ENCODE data around the gene PDCD6IP.
"Not testable (repeated sequence)": the region's sequence is repeated elsewhere in the genome, so short reads cannot be mapped to it uniquely, and the experiment has no call there.

The PDCD6IP gene

GRCh38 chr3:33792167-33792892 lies 6.1 kb upstream of the PDCD6IP start:
- no peak for DNase-seq

- DNase-seq: peak; percentile 59
Measured at GRCh38 chr3:33795131-33795530, 3.3 kb upstream of the PDCD6IP start.

- DNase-seq: peak; percentile 60
Measured at GRCh38 chr3:33795856-33796536, 2.4 kb upstream of the PDCD6IP start.

DNA sequence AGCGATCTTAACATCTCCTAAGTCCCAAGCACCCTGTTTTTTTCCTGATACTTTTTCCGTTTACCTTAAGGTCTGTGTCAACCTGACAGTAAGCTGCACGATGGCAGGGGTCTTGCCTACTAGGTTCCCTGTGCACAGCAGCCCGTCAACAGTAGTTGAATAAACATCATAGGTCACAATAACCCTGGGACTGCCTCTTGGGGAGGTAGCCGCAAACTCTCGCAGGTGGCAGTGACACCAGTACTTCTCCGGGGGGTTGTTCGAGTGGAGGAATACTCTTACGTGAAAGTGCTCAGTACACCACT lies 365 bp upstream of the PDCD6IP start:
- DNase-seq: no peak

- peak; percentile 67 for DNase-seq
Measured at GRCh38 chr3:33799202-33799551, 747 bp downstream of the PDCD6IP start.

DNA sequence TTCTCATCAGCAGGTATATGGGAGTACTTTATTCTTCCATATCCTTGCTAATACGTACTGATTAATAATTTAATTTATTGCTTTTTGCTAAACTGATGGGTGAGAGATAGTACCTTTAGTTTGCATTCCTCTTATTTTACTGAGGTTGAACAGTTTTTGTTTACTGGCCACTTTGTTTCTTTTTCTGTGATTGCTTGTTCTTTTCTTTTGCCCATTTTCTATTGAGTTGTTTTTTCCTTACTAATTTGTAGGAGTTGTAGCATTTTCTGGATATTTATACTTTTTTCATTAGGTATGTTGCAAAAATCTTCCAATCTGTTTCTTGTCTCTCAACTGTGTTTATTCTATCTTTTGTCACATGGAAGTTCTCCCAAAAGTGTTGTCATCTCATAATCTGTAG lies 4.8 kb downstream of the PDCD6IP start:
- DNase-seq: no peak

DNA sequence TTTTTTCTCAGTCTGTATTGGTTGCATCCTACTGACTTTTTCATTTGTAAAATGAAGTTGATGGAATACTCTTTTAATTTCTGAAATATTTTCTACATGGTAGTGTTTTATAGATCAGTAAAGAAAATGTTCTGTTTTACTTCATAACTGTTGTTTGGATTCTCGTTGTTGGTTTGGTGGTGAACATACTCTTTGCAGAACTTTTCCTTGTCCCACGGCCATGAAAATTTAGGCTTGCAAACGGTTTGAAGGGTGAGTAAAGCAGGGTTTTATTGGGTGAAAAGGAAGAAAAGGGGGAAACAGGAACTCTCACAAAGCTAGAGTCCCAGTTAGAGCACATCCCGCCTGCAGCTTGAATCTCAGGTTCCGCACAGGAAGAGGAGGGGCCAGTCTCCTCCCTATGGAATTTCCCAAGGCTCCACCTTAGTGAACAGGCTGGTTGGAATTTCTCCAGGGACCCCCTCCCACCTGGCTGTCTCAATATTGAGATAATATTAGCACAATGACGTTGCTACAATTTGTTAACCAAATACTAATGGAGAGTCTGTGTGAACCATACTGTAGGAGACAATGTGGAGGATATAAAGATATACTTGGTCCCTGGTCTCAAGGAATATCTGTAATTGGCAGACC lies 5.6 kb downstream of the PDCD6IP start:
- DNase-seq: no peak

DNA sequence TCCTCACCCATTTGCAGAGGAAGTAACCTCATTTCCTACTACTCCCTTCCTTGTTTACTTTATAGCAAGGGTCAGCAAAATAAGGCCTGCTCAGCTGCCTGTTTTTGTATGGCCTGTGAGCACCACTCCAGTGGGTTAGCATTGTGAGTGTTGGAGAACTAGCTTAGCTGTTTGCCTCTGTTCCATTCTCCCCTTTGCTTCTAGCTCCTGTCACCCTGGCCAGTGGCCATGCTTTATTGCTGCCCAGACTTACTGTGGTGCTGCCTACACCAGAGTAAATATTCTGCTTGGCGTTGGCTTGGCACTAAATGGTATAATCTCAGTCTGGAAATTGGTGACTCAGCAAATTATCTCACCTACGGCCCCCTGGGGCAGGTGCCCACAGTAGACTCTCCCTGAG lies 8.8 kb downstream of the PDCD6IP start:
- DNase-seq: no peak

DNA sequence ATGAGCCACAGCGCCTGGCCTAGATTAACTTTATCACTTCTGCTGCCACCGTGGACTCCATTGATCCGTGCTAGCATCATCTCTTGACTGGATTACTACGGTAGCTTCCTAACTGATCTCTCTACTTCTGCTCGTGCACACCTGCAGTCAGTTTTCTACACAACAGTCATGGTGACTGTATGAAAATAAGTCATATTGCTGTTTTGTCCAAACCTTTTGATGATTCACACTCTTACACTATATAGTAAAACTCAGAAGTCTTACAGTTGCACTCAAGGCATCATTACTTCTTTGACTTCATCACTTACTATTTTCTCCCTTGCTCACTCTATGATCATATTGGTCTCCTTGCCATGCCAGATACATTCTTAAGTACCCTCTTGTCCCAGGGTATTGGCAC lies 10.1 kb downstream of the PDCD6IP start:
- no peak for DNase-seq

- DNase-seq: no peak
Measured at GRCh38 chr3:33810545-33810944, 12.1 kb downstream of the PDCD6IP start.

DNA sequence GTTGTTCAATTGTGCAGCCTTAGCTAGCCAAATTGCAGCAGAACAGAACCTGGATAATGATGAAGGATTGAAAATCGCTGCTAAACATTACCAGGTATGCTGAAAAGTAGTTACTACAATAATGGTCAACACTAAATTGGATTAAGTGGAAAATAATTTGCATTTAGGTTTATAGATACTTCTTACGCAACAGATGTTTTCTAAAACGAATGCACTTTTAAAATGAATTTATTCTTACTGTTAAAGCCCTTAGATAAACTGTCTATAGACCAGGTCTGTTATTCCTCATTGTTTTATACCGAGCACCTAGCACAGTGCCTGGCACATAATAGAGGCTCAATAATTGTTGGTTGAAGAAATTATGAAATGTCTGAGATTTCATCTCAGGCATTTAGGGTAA lies 23.6 kb downstream of the PDCD6IP start:
- no peak for DNase-seq

DNA sequence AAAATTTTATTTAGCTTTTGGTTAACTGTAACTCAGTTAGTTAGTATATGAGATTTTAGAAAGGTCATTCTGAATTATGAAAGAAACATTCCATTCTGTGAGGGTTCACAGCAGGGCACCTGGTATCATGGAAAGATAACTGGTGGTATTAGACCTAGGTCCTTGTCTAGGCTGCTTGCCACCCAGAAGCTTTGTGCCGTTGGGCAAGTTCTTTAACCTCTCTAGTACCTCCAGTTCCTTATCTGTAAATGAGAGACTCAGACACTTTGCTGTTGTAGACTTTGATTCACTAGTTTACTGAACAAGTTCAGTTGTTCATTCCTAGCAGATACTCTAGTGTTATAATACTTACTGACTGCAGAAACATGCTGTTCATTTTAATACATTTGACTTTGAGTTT lies 25.4 kb downstream of the PDCD6IP start:
- DNase-seq: no peak

- DNase-seq: no peak
Measured at GRCh38 chr3:33825111-33825510, 26.7 kb downstream of the PDCD6IP start.

DNA sequence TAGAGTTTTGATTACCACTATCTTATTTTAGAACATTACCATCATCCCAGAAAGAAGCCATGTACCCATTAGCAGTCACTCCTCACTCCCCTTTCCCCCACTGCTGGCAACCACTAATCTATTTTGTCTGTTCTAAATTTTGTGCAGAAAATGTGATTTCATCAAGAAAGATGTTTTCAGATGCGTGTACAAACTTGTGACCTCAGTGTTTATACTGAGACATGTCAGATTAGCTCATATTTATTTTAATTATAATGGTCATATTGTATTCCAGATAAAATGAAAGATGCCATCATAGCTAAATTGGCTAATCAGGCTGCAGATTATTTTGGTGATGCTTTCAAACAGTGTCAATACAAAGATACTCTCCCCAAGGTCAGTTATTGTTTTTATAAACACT lies 27.8 kb downstream of the PDCD6IP start:
- no peak for DNase-seq

DNA sequence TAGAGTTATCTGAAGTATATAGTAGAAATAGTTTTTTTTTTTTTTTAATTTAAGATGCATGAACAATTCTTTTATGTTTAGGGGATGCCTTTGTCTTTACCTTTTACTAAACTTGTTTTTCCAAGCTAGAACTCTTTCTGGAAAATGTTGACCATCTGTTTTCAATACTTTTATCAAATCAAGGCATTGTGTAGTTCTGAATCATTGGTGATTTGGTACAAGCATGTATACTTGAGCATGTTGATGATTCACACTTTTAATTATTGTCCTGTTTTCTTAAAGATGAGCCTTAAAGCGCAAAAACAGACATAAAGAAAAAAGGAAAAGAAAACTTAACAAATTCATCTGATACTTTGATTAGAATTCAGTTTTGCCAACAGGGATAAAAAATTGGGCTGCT lies 28.3 kb downstream of the PDCD6IP start:
- DNase-seq: no peak

- no peak for DNase-seq
Measured at GRCh38 chr3:33829720-33830119, 31.3 kb downstream of the PDCD6IP start.

DNA sequence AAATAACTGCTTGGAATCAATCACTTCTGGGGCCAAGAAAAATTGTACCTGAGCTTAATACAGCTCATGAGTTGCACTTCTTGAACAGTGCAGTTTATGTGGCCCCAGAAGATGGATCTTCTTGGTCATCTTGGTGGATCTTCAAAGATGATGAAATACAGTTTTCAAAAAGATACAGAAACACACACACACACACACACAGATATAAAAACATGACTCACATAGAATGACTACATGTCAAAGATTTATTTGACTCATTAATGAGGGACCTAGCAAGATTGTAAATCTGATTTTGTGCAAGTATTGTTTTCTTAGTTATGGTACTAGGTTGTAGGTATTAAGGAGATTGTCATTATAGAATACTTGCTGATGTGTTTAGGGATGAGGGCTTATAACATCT lies 32.6 kb downstream of the PDCD6IP start:
- DNase-seq: peak; percentile 19

DNA sequence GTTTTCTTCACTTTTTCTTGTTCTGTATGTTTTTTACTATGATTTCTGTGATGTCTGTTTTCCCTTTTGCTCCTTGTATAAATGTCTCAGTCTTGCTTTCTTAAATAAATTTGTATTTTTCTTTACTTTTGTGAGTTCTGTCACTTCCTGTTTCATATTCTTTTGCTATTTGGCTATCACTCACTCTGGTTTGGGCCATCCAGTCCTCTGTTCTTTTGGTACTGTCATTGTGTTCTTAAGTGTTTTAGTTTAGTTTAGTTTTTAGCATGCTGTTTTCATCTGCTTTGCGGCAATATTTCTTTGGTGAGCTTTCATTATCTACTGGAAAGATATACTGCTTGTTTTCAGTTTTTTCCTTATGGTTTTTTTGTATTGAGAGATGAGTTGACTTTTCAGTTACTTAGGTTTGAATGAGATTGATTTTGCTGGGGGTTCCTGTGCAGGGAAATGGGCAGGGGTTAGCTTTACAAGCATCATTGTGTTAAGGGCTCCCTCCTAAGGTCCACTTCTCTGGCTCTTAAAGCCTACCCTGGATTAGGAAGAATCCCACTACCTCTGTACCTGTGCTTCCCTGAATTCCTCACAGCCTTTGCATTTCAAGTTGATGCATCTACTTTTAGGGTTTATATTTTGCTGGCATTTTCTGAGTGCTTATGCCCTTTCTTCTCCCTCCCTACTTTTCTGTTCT lies 35.1 kb downstream of the PDCD6IP start:
- DNase-seq: no peak

GRCh38 chr3:33834096-33834453 lies 35.6 kb downstream of the PDCD6IP start:
- no peak for DNase-seq

- DNase-seq: not testable (repeated sequence)
Measured at GRCh38 chr3:33837182-33837581, 38.8 kb downstream of the PDCD6IP start.

- no peak for DNase-seq
Measured at GRCh38 chr3:33839283-33839682, 40.9 kb downstream of the PDCD6IP start.

- DNase-seq: no peak
Measured at GRCh38 chr3:33840179-33840578, 41.7 kb downstream of the PDCD6IP start.

GRCh38 chr3:33848624-33849347 lies 50.4 kb downstream of the PDCD6IP start:
- DNase-seq: no peak
